AG04450 (cell line): ENCODE measurements around the gene ENDOU. TPM values are rescaled to one million over a fixed set of nuclear protein-coding genes. Genes with fewer than 3 reads are reported as not detected.
A peak's percentile ranks its signal among the peaks of the same experiment; 100 is the strongest.

Experiments
- CTCF ChIA-PET: fragments of 300-600, 350-600 bp; formaldehyde crosslinking; extraction: SDS; loops from one replicate; lab custom pipeline; 2022; ENCODE audit warnings: antibody characterized with exemption, inconsistent platforms; lab: Charles Lee
- POLR2A ChIA-PET: fragments of 350-600 bp; formaldehyde crosslinking; extraction: SDS; loops from one replicate; lab custom pipeline; 2021; ENCODE audit warnings: antibody characterized with exemption, inconsistent platforms; lab: Yijun Ruan, JAX
- DNase-seq: peaks from one replicate; pipeline ENCODE4 v3.0.0-alpha.2; 2011; ENCODE audit warnings: low read depth, low spot score
- H3K27ac ChIP-seq: one replicate; pipeline ENCODE4 v1.5.1; 2012; ENCODE audit warnings: low read depth, low read length, control low read depth
- H3K27me3 ChIP-seq: one replicate; pipeline ENCODE4 v1.6.0; 2012; ENCODE audit warnings: low read length; ENCODE audit not compliant: control insufficient read depth, insufficient read depth
- H3K4me3 ChIP-seq: 2 replicates; pipeline ENCODE4 v1.5.1; 2011; ENCODE audit warnings: mild to moderate bottlenecking, low read depth, low read length, control low read depth
- H3K9me3 ChIP-seq: 2 replicates; pipeline ENCODE4 v1.5.1; 2012; ENCODE audit warnings: low read length; ENCODE audit not compliant: control insufficient read depth, insufficient read depth
- polyA plus RNA-seq: library from polyadenylated mRNA; depleted of rRNA; stranded (reverse); fragments of >200 nt; gene quantifications from 2 replicates; pipeline ENCODE4 v1.2.3, GENCODE V29; 2011
- TF ChIP-seq, protein P1 (sequence below): IDR thresholded peaks from 2 replicates; pipeline ENCODE4 v1.5.1; 2011; ENCODE audit warnings: low read depth, low read length, control low read depth, inconsistent platforms

ENDOU gene
- polyA plus RNA-seq, 1 experiment = 0.10 TPM

DNA sequence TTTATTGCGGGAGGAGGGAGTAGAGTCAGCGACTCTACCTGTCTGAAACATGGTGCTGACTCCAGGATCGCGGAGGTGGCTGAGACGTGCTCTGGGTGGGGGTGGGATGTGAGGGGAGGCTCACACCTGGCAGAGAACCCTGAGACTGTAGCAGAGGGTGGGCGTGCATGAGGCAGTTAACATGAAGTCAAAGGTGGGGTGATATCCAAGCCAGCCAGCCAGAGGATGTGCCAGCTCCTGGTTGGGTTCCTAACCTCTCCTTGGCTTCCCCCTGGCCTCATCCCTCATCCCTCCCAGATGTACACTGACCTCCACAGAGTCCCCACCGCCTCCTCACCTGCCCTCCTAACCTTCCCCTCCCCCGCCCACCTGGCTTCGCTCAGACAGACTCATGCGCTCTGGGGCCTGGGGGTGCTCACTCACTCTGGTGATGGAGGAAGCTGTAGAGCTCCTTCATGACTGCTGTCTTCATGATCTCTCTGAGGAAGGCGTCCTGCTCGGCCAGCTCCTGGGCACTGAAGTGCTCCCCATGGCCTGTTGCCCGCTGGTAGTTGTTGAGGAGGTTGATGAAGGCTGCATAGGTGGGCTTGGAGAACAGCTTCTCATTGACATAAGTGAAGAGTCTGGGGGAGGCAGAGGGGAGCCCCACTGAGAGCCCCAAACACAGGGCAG is 9.3 kb downstream of the ENDOU start:
- POLR2A ChIA-PET = no interaction called here

DNA sequence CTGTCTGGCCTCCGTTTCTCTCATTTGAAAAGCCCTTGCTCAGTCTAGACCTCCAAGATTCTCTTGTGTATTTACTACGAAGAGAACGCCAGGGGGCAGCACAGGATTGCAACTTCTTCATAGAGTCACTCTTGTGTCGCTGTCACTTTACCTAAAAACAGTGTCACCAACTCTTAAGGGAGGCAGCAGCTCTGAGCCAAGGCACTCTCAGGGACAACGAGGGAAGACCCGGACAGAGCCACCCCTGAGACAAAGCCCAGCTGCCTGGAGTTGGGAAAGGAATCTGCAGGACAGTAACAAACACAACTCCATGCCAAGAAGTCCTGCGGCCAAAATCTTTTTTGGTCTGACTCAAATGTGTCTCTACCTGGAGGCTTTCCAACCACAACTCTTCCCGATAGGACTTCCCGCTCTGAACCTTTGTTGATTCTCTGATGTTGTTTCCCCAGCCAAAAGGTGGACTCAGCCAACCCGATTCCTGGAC is 9.9 kb downstream of the ENDOU start:
- ChIA-PET CTCF (interaction anchor here (0.6 to 9.1 kb wide), 24 partner anchors 9 to 903 kb away, joined by 3 to 152 read pairs (median 7); partner anchors contain the start of genes ENDOU, RAPGEF3, RPAP3 and SLC48A1), POLR2A (no interaction called here)
- Histone ChIP-seq H3K4me3 (0 out of 2 replicates have a peak overlapping the region, but pooled peaks have one; percentile 25), H3K27me3 (no peaks in the 10 kb centered on the region), H3K27ac (no peak overlapping the region), H3K9me3 (no peaks in the 10 kb centered on the region)
- TF ChIP-seq, protein P1, sequence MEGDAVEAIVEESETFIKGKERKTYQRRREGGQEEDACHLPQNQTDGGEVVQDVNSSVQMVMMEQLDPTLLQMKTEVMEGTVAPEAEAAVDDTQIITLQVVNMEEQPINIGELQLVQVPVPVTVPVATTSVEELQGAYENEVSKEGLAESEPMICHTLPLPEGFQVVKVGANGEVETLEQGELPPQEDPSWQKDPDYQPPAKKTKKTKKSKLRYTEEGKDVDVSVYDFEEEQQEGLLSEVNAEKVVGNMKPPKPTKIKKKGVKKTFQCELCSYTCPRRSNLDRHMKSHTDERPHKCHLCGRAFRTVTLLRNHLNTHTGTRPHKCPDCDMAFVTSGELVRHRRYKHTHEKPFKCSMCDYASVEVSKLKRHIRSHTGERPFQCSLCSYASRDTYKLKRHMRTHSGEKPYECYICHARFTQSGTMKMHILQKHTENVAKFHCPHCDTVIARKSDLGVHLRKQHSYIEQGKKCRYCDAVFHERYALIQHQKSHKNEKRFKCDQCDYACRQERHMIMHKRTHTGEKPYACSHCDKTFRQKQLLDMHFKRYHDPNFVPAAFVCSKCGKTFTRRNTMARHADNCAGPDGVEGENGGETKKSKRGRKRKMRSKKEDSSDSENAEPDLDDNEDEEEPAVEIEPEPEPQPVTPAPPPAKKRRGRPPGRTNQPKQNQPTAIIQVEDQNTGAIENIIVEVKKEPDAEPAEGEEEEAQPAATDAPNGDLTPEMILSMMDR = peak; percentile 80
- DNase-seq = no peak

More for the DNA sequence above, 9.3 kb downstream of the ENDOU start:
- Histone ChIP-seq H3K4me3 (no peak overlapping the region), H3K27me3 (no peaks in the 10 kb centered on the region), H3K9me3 (no peaks in the 10 kb centered on the region), H3K27ac (no peak overlapping the region)
- CTCF ChIA-PET = interaction anchor here (0.6 to 9.1 kb wide), 21 partner anchors 9 to 902 kb away, joined by 3 to 152 read pairs (median 9); partner anchors contain the start of genes ENDOU, RAPGEF3, RPAP3 and SLC48A1
- TF ChIP-seq, protein P1 = no peak
- DNase-seq = no peak

DNA sequence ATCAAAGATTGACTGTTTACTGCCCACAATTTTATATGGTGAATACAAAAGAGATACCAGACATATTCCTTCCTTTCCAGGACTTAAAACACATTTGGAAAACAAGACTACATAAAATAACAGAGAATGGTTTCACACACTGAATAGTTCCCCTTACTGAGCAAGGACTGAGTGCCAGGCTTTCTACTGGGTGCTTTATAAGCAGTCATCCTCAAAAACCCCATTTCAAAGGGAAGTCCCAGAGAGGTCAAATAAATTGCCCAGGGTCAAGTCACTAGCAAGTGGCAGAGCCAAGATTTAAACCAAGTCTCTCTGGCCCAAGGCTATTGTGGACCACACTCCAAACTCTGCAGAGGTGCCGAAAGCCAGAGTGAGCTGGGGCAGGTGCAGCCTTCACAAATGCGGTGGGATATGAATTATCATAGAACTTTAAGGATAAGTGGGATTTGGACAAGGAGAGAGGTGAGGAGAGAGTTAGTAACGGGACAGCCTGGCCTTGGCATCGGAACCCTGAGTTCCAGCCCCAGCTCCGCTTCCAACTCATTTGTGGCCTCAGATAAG is 10.4 kb downstream of the ENDOU start:
- Histone ChIP-seq H3K27me3 (no peaks in the 10 kb centered on the region), H3K27ac (no peak overlapping the region), H3K4me3 (no peak overlapping the region), H3K9me3 (no peaks in the 10 kb centered on the region)
- CTCF ChIA-PET = interaction anchor here (0.7 to 9.1 kb wide), 19 partner anchors 9 to 717 kb away, joined by 3 to 152 read pairs (median 10); partner anchors contain the start of genes ENDOU, RAPGEF3, RPAP3 and SLC48A1
- POLR2A ChIA-PET = no interaction called here
- TF ChIP-seq, protein P1 = no peak
- DNase-seq = no peak

DNA sequence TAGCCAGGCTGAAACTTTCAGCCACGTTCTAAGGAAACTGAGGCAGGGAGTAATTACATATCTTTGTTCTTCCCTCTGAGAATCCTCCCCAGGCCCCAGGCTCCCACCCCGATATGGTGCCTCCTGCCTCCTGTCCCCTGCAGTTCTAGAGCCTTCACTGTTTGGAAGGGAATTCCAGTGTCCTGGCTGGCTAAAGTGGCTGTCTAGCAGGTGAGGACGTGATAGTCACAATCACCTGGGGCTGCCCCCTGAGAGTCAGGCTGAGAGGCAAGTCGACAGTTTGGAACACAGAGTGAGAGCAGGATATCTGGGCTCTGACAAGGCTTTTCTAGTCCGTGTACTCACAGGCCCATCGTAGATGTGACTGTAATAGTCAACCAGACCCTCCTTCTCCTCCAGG is 13.1 kb downstream of the ENDOU start:
- H3K9me3 ChIP-seq = no peaks in the 10 kb centered on the region
- H3K4me3 ChIP-seq = no peak overlapping the region
- CTCF ChIA-PET = interaction anchor here (7.0 to 9.1 kb wide), 2 partner anchors 56 to 65 kb away, joined by 86 to 152 read pairs; partner anchors contain the start of gene SLC48A1
- TF ChIP-seq, protein P1 = no peak
- no peak for DNase-seq
- no peak overlapping the region for H3K27ac ChIP-seq
- H3K27me3 ChIP-seq = no peaks in the 10 kb centered on the region
- POLR2A ChIA-PET = no interaction called here
